ENCODE results near the gene ADAP2.
"Not testable (repeated sequence)": the region's sequence is repeated elsewhere in the genome, so short reads cannot be mapped to it uniquely, and the experiment has no call there.

ADAP2 gene, protein sequence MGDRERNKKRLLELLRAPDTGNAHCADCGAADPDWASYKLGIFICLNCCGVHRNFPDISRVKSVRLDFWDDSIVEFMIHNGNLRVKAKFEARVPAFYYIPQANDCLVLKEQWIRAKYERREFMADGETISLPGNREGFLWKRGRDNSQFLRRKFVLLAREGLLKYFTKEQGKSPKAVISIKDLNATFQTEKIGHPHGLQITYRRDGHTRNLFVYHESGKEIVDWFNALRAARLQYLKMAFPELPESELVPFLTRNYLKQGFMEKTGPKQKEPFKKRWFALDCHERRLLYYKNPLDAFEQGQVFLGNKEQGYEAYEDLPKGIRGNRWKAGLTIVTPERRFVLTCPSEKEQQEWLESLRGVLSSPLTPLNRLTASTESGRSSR

GRCh38 chr17:30921544-30922196 is at the start of gene ADAP2:
TSS of gene ADAP2 (plus strand) at chr17:30921945. CDS start at chr17:30922015, 70 bp downstream.
- peak; percentile 28 for DNase-seq

DNA sequence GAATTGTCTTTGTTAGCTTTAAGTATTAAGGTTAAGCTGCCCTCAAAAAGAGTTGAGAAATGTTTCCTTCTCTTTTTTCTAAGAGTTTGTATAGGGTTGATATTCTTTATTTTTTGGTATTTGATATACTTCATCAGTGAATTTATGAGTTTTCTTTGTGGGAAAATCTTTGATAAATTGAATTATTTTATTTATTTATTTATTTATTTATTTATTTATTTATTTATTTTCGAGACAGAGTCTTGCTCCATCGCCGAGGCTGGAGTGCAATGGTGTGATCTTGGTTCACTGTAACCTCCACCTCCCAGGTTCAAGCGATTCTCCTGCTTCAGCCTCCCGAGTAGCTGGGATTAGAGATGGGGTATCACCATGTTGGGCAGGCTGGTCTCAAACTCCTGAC is 35.6 kb upstream of the ADAP2 start:
- no peak for DNase-seq

DNA sequence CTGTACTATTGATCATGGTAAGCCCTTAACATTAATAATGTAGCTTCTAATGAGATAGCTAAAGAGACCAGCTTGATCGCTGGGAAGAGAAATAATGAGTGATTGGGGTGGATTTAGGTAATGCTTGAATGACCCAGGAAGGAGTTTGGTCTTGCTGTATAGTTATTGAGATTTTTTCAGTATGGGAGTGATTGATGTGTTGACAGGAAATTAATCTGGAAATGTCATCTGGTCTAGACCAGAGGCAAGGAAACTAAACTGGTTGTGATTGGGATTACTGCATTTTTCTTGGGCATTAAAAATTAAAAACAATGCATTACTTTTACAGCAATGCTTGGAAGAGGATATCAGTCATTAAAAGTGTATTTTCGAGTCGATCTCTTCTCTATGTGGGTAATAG is 27.5 kb upstream of the ADAP2 start:
- no peak for DNase-seq

DNA sequence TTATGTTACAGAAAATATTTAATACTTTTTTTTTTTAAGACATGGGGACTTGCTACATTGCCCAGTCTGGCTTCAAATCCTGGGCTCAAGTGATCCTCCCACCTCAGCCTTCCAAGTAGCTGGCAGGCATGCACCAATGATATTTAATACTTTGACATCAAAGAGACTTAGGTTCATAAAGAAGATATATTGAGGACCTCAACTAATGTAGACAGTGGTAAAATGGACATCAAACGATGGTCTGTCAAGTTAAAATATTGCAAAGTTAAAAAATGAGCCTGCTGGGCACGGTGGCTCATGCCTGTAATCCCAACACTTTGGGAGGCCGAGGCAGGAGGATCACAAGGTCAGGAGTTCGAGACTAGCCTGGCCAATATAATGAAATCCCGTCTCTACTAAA is 24.4 kb upstream of the ADAP2 start:
- DNase-seq, result no peak

DNA sequence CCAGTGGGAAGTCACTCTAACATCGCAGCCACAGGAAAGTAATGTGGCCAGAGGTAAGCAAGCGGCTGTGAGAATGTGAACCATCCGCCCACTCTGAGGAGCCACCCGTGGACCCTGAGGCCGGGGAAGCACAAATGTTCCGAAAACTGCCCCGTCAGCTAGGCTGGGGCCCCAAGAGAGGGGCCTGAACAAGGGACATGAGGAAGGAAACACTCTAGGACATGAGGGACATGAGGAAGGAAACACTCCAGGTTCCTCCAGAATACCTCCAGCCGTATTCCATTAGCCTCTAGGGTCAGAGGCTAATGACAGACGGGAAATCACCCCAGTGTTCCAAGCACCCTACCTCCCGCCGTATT is 16.0 kb upstream of the ADAP2 start:
- no peak for DNase-seq

- peak; percentile 94 for DNase-seq
These were observed 15.4 kb upstream of the ADAP2 start, which contains the start of gene TEFM for GRCh38 chr17:30906101-30906911. TSS of gene TEFM (minus strand) at chr17:30906238. CDS start at chr17:30906198, 40 bp downstream.

DNA sequence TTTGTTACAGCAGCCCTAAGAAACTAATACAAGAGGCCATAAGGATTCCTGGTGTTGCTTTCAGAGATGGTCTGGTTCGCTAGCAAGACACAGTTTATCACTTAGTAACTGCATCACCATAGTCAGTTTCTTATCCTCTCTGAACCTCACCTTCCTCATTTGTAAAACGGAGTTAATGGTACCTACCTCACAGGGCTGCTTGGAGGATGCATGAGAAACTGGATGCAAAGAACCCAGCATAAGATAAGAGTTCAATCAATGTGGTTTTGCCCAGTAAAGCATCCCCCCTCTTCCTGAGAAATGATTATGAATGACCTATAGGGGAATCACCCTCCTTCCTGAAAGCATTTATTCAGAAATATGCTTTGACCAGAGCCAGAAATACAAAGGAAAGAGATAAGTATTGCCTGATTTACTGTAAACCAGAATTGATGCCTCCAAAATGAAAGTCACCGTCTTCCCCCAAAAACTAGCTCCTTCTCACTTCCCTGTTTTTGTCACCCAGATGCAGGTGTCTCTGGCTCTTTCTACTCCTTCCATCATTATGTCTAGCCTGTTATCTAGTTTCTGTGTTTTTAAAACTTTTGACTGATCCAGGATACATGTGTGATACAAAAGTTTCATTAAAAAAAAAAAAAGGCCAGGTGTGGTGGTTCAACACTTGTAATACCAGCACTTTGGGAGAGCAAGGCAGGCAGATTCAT is 12.9 kb upstream of the ADAP2 start:
- peak; percentile 10 for DNase-seq

DNA sequence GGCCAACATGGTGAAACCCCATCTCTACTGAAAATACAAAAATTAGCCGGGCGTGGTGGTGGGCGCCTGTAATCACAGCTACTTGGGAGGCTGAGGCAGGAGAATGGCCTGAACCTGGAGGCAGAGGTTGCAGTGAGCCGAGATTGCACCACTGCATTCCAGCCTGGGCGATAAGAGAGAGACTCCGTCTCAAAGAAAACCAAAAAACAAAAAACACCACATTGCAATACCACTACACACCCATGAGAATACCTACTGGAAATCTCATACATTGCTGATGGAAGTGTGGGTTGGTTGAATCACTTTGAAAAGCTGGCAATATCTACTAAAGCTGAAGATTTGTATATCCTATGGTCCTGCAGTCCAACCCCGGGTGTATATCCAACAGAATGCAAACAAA is 11.6 kb upstream of the ADAP2 start:
- DNase-seq, result not testable (repeated sequence)

GRCh38 chr17:30913955-30914354 is 7.8 kb upstream of the ADAP2 start:
- no peak for DNase-seq

DNA sequence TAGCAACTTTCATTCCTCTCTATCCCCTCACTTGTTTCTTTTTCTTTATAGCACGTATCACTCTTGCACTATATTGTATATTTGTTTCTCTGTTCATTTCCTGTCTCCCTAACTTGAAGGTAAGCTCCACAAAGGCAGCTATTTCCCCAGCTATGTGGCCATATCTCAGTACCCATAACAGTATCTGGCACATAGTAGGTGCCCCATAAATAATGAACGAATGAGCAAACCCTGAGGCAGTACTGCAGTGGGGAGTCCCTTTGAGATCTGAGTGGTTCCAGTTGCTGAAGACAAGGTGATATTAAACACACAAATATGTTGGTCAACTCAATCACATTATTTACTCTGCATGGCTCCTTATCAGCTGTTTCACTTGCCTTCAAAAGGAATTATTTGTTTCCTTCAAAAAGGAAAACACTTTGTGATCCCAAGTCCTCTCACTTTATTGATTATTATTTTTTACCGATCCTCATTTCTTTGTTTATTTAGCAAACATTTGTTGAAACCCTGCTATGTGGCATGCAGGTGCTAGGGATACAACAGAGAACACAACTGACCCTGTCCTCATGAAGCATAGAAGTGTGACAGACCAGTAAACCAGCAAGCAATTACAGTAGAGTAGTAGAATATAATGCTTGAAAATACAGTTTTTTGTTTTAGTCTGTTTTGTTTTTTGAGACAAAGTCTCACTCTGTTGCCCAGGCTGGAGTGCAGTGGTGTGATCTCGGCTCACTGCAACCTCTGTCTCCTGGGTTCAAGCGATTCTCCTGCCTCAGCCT is 5.7 kb upstream of the ADAP2 start:
- no peak for DNase-seq

DNA sequence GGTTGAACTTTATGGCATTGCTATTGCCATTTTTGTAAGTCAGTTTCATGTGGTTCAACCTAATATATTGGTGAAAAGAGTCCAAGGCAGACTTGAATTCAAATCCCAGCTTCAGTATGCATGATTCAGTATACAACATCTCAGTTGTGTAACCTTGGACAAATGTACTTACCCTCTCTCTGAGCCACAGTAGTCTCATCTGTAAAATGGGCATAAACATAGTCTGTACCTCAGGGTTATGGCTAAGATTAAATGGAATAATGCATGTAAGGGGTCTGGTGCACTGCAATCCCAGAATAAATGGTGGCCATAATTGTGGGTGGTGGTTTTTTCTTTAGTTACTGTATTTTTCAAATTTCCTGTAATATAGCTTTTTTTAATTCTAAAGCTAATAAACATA is 4.7 kb upstream of the ADAP2 start:
- DNase-seq, result no peak

DNA sequence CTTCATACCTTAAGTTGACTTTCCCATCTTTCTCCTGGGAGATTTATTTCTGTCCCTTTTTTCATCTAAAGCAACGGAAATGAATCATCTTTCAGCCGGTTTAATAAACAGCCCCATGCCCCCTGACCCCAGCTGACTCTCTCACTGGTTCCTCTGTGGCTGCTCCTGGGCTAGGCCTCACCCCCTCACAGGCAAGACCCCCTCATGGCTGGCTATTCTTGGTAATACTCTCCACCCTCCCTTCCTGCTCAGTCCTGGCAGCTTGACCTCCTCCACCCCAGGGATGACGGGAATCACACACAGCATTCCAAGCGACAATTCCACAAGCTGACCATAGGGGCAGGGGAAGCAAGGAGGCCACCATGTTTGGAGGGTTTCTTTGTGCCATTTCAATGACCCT is 1.5 kb upstream of the ADAP2 start:
- DNase-seq, result no peak

DNA sequence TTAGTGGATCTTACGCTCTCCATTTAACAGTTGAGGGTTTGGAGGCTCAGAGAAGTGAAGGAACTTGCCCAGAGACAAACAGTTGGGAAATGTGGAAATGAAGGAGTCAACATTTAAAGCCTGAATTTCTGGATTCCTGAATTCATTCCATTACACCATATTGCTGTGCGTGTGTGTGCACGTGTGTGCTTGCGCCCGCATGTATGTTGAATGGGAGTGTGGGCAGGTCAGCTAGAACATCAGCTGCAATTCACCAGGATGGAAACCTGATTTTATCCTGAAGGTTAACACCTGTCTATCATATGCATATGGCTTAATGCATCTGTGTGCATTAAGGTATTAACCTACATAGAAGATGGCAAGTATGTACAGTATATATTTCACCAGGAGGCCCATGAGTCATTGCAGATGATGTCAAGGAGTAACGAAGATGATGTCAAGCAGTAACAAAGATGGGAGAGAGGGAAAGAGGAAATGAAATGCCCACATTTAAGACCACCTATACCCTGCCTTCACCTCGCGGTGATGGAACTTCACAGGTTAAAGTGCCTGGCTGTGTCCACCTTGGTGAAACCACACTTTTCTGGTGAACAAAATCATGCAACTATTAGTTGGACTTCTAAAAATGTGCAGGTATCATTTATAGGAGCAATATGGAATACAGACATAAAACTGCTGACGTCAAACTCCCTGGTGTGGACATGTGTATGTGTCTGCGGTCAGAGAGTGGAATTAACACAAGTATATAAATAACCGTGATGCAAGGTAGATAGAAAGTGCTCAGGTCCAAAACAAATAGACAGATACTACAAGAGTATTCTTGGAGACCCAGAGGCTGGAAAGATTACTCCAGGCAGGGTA is 832 bp upstream of the ADAP2 start:
- DNase-seq, result no peak

GRCh38 chr17:30922235-30923030 is 688 bp downstream of the ADAP2 start:
- DNase-seq, result no peak

- DNase-seq, result no peak
These were observed 2.6 kb downstream of the ADAP2 start for GRCh38 chr17:30924341-30924740.

DNA sequence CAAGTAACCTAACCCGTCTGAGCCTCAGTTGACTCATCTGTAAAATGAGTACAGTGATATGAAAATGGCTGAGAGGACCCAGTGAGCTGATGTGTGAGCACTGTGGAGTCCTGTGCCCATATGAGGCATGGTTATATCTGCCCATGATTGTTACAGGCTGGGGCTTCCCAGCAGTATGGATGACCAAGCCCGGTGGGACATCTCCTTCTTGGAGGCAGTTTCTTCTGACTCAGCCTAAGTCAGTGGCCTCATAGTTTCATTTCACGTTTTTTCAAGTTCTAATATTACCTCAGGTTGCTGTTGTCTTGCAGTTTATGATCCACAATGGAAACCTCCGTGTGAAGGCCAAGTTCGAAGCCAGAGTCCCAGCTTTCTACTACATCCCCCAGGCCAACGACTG is 4.8 kb downstream of the ADAP2 start:
- no peak for DNase-seq

GRCh38 chr17:30927756-30928155 is 6.0 kb downstream of the ADAP2 start:
- DNase-seq, result no peak

DNA sequence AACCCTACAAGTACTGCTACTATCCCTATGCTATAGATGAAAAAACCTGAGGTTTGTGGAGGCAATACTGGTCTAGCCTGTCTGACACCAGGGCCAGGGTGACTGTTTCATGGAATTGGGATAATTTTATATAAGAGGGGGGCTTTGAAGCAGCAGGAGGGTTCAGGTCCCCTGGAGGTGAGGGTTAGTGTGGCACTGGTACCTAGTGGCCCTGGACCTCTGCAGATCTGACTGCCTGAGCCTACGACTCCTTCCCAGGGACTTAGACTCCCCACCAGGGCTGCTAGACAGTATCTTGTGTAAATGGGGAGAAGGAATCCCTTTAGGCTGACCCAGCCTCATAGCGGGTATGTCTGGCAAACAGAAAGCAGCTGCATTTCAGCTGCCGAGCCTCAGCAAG is 6.8 kb downstream of the ADAP2 start:
- no peak for DNase-seq

DNA sequence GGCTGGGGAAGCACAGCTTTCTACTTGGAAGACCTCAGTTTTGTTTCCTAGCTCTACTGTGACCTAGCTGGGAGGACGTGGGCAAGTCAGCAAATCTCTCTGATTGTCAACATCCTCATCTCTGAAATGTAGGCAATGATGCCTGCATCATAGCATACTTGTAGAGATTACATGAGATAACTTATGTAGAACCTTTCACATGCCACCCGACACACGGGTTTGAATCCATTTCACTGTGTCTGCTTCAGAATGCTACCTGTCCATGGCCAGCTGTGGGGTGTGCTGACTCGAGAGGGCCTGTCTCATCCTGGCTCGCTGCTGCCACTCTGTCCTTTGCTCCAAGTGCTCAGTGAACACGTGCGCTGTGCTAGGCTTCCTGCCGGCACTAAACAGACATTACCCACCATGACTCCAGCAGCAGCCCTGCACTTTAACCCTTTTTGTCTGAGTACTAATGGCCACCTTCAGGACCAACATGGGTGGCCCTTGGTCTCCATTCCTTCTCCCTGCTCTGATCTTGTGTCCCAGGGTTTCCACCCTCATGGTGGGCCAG is 7.4 kb downstream of the ADAP2 start:
- no peak for DNase-seq

- DNase-seq, result not testable (repeated sequence)
These were observed 8.1 kb downstream of the ADAP2 start for GRCh38 chr17:30929861-30930260.

Data from OCI-M1 (cell line).